NCI-H1417 (cell line): ENCODE measurements around the gene HMBS.
"Not testable (repeated sequence)": the region's sequence is repeated elsewhere in the genome, so short reads cannot be mapped to it uniquely, and the experiment has no call there.

Source experiments
- DNase-seq, 3 experiments: peaks; one replicate each; lab custom pipeline; 2025; lab: John Stamatoyannopoulos, UW

Gene HMBS

GRCh38 chr11:119084663-119085436 lies at the start of gene HMBS:
TSS of gene HMBS (plus strand) at chr11:119084881. CDS start at chr11:119085034, 153 bp downstream.
- DNase-seq = peak; percentile 93 to 98 (median 98)

GRCh38 chr11:119038884-119039283 lies 45.8 kb upstream of the HMBS start:
- no peak for DNase-seq

- not testable (repeated sequence) for DNase-seq
Observed at GRCh38 chr11:119039471-119039870, 45.2 kb upstream of the HMBS start.

DNA sequence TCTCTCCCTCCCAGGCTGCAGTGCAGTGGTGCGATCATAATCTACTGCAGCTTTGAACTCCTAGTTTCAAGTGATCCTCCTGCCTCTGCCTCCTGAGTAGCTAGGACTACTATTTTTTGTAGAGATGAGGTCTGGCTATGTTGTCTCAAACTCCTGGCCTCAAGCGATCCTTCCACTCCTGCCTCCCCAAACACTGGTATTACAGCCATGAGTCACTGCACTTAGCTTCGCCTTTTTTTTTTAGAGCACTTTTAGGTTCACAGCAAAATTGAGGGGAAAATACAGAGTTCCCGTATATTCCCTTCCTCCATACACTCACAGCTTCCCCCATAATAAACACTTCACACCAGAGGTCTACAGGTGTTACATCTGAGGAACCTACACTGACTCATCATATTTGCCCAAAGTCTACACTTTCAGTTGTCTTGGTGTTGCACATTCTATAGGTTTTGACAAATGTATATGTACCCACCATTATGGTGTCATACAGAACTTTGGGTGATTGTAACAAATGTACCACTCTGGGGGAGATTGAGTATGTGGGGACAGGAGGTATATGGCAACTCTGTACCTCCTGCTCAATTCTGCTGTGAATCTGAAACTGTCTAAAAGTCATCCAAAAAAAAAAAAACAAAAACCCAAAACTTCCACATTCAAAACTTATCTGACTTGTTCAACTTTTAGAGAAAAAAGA lies 42.7 kb upstream of the HMBS start:
- DNase-seq = no peak

DNA sequence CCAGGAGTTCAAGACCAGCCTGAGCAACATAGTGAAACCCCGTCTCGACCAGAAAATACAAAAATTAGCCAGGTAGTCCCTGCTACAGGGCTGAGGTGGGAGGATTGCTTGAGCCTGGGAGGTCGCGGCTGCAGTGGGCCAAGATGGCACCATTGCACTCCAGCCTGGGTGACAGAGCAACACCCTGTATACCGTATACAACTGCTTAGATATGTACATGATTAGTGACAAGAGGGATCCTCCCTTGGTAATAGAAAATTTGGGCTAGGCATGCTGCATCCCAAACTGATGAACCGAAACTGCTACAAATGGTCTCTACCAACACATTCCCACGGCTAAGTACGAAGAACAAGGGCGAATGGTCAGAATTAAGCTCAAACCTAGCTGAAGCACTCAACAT lies 41.8 kb upstream of the HMBS start:
- DNase-seq = no peak

GRCh38 chr11:119044708-119045107 lies 40.0 kb upstream of the HMBS start:
- DNase-seq = no peak

DNA sequence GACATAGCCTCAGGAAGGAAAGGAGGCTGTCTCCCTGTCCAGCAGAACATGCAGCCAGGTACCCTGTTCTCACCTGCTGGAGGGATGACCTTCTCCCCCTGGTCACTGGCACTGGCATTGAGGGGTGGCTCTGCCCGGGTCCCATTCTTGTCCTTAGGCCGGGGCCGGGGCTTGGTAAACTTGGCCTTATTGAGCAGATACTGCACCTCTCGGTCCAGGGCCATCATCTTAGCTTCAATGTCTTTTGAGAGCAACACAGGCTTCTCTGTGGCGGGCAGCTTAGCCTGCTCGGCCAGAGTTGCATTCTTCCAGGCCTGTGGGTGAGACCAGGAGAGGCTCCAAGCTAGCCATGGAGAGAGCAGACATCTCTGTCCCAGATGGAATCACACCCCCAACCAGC lies 38.2 kb upstream of the HMBS start:
- DNase-seq = no peak

- DNase-seq = no peak
Observed at GRCh38 chr11:119047205-119047604, 37.5 kb upstream of the HMBS start.

- DNase-seq = no peak
Observed at GRCh38 chr11:119048644-119049043, 36.0 kb upstream of the HMBS start.

DNA sequence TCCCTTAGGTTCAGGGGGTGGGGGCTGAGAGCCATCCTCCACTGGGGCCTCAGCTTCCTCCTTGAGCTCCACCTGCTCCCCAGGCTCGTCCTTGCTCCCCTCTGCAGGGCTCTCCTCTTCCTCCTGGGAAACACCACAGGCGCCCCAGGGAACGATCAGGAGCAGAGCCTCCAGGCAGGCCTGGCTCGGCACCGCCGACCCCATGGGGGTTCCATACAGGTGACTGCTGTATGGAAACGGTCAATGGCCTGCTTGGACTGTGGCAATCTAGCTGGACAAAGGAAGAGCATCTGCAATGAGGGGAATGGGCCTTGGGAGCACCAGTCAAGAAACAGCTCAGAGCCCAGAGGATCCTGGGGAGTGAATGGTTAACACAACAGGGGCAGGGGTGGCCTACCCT lies 35.6 kb upstream of the HMBS start:
- no peak for DNase-seq

DNA sequence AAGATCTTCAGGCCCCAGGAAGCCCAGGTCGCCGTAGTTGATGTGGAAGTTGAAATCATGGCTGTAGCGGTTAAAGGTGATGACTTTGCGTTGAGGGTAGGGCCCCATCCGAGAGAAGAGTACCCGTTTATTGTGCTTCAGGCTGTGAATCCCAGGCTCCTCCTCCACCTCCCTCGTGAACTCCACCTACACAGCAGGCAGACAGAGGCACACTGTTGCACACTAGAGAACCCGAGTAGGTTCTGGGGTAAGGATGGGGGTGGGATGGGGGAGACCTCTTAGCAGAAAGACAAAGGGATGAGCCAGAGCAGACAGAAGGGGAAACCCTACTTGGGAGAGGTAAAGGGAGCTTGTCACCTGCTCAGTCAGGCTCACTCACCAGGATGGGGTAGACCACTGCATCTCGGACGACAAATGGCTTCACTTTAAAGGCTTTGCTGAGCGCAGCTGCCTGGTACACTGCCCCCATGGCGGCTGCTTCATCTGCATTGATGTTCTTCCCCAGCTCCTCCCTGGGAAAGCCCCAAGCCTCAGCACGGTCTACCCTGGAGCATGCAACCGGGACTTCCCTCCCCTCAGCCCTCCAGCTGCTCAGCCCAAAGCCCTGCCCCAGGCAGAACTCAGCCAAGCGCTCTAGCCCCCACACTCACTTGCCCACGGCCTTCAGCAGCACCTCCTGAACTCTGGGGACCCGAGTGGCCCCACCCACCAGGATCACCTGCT lies 33.1 kb upstream of the HMBS start:
- DNase-seq = no peak

GRCh38 chr11:119052163-119052814 lies 32.4 kb upstream of the HMBS start:
- DNase-seq = no peak

DNA sequence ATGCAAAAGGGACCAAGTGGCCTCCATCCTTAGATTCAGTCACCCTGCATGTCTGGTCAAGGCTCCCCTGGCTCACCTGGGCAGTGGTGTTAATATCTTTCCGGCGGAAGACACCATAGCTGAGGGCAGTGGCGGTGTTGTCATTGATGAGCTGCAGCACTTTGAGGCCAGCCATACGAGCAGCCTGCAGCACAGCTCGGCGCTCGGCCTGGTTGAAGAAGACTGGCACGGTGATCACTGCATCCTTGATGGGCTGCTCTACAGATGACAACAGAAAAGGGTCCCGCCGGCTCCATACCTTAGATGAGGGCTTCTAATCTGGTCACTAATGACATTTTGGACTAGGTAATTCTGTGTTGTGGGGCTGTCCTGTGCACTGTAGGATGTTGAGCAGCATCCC lies 30.3 kb upstream of the HMBS start:
- DNase-seq = no peak

DNA sequence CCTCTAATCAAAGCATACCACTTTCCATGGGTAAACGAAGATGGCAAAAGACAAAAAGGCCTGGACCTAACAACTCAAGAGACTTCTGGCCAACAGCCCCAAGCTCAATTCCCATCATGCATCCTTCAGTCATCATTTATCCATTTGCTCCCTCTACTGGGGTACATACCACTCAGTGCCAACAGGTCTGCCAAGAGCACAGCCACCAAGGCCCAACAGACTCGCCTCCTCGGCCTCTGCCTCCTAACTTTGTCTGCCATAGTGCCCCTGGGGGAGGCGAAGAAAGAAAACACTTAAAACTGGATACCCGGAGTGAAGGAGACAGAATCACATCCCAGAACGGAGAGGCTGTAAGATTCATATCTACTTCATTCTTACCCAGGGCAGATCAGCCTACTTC lies 28.8 kb upstream of the HMBS start:
- peak in 2 of 3 experiments; percentile 52 to 61 for DNase-seq

DNA sequence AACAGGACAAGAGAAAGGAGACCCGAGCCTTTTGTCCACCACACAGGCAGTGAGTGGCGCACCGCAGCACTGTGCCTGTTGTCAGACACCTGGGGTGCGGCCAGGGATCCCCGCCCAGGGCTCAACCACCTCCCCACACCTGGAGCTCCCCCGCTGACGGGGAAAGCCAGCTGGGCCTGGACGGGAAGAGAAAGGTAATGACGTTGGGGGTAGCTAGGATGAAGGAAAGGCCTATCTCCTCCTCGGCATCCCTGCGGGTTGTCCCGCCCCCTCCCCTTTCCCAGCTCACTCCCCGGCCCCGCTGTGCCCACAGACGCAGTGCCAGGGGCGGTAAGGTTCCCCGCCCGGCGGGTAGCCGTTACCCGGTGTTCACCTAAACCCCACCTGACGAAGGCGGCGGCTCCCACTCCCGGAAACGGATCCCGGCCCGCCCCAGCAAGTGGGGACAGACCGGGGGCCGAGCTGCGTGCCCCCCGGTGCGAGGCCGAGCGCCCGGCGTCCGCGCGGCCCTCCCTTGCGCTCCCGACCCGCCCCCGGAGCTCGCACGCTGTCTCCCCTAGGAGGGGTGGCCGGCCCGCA lies 28.2 kb upstream of the HMBS start:
- peak; percentile 20 to 83 (median 82) for DNase-seq

GRCh38 chr11:119057000-119057769 lies 27.5 kb upstream of the HMBS start, which contains the start of gene HYOU1:
TSS of gene HYOU1 (minus strand) at chr11:119057205. CDS start at chr11:119056160, 1,045 bp downstream.
- peak; percentile 96 to 99 (median 99) for DNase-seq

DNA sequence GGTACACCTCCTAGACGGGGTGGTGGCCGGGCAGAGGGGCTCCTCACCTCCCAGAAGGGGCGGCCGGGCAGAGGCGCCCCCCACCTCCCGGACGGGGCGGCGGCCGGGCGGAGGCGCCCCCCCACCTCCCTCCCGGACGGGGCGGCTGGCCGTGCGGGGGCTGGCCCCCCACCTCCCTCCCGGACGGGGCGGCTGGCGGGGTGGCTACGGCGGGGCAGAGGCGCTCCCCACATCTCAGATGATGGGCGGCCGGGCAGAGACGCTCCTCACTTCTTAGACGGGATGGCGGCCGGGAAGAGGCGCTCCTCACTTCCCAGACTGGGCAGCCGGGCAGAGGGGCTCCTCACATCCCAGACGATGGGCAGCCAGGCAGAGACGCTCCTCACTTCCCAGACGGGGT lies 25.6 kb upstream of the HMBS start:
- DNase-seq = not testable (repeated sequence)

DNA sequence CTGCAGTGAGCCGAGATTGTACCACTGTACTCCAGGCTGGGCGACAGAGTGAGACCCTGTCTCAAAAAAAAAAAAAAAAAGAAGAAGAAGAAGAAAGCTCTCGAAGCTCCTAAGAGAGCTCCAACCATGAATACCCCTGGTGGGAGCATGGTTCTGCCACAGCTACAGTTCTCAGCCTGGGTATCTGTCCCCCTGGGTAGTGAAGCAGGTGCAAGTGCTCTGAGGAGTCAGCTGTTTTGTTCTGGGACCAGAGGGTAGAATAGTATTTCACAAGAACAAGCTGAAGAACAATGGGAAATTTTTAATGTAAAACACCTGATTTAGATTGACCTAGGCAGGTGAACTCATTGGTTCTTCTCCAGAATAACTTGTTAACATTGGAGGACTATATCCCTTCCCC lies 23.4 kb upstream of the HMBS start:
- no peak for DNase-seq

DNA sequence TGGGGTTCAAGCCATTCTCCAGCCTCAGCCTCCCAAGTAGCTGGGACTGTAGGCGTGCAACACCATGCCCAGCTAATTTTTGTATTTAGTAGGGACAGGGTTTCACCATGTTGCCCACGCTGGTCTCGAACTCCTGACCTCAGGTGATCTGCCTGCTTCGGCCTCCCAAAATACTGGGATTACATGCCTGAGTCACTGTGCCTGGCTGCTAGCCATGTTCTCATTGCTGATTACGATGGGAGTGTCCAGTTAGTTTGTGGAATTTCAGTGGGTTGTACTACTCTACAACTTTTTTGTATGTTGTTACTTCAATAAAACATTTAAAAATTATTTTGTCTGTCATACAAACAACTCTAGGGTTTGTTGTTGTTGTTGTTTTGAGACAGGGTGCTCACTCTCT lies 21.9 kb upstream of the HMBS start:
- no peak for DNase-seq

- DNase-seq = peak in 1 of 3 experiments; percentile 39
Observed at GRCh38 chr11:119065369-119065768, 19.3 kb upstream of the HMBS start.
